Measurements from ENCODE around the gene ZNRF3.

GRCh38 chr22:28882545-28882877 lies 861 bp upstream of the ZNRF3 start:
- TF ChIP-seq CTCF (IDR thresholded peaks at IDR 0.05) (no peak), POLR2A (IDR thresholded peaks at IDR 0.05) (no peak)

Data from uterus (tissue), 2 donors.